ENCODE measurements around the gene SPART. TPM values are rescaled to one million over a fixed set of nuclear protein-coding genes. Genes with fewer than 3 reads are reported as not detected.

SPART gene
- polyA plus RNA-seq, 1 donor from 2014 or later = 52.4 TPM

DNA sequence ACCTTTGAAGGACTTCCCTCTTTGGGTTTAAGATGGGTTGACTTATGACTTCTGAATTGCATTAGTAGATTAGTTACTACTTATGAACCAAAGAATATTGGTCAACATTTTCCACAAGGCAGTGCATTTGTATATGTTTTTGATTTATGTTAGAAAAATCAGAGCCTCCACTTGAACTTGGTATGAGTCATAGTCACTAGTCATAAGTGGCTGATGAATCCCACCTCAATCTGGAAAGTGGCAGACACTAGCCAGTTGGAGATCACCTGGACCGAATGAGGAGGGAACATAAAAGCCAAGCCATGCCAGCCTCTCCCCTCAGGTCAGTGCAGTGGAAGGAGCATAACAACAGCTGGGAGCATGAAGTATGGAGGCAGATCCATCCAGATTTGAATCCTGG, 39.3 kb upstream of the SPART start:
- no peaks in the 10 kb centered on the region for H3K79me2 ChIP-seq (replicated peaks; ENCODE audit: insufficient read depth, low read length)
- no peaks in the 10 kb centered on the region for H3K27me3 ChIP-seq (ENCODE audit: insufficient read depth, low read depth, low read length)
- no peaks in the 10 kb centered on the region for H3K36me3 ChIP-seq (ENCODE audit: insufficient read depth, low read length)
- H4K20me1 ChIP-seq (ENCODE audit: insufficient read depth) = no peaks in the 10 kb centered on the region
- no peak overlapping the region for H3K27ac ChIP-seq (ENCODE audit: low read length)
- H3K4me3 ChIP-seq (ENCODE audit: low read length) = no peak overlapping the region
- H3K9me2 ChIP-seq (ENCODE audit: insufficient read depth, low read length) = no peaks in the 10 kb centered on the region
- H2AFZ ChIP-seq (ENCODE audit: low read depth, low read length) = no peak overlapping the region
- H3K9me3 ChIP-seq (ENCODE audit: low read length) = no peaks in the 10 kb centered on the region
- H3K9ac ChIP-seq (ENCODE audit: low read length) = no peak overlapping the region
- H3F3A ChIP-seq (ENCODE audit: insufficient read depth, low read length, poor library complexity, severe bottlenecking) = no peaks in the 10 kb centered on the region
- no peak overlapping the region for H3K4me2 ChIP-seq (ENCODE audit: low read length)
- TF ChIP-seq, protein P1, sequence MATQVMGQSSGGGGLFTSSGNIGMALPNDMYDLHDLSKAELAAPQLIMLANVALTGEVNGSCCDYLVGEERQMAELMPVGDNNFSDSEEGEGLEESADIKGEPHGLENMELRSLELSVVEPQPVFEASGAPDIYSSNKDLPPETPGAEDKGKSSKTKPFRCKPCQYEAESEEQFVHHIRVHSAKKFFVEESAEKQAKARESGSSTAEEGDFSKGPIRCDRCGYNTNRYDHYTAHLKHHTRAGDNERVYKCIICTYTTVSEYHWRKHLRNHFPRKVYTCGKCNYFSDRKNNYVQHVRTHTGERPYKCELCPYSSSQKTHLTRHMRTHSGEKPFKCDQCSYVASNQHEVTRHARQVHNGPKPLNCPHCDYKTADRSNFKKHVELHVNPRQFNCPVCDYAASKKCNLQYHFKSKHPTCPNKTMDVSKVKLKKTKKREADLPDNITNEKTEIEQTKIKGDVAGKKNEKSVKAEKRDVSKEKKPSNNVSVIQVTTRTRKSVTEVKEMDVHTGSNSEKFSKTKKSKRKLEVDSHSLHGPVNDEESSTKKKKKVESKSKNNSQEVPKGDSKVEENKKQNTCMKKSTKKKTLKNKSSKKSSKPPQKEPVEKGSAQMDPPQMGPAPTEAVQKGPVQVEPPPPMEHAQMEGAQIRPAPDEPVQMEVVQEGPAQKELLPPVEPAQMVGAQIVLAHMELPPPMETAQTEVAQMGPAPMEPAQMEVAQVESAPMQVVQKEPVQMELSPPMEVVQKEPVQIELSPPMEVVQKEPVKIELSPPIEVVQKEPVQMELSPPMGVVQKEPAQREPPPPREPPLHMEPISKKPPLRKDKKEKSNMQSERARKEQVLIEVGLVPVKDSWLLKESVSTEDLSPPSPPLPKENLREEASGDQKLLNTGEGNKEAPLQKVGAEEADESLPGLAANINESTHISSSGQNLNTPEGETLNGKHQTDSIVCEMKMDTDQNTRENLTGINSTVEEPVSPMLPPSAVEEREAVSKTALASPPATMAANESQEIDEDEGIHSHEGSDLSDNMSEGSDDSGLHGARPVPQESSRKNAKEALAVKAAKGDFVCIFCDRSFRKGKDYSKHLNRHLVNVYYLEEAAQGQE (IDR thresholded peaks at IDR 0.05; ENCODE audit: borderline replicate concordance) = no peak
- TF ChIP-seq RAD21 (conservative IDR thresholded peaks at IDR 0.05) = no peak
- TF ChIP-seq POLR2AphosphoS5 (IDR thresholded peaks at IDR 0.05) = no peak
- TF ChIP-seq, protein P2, sequence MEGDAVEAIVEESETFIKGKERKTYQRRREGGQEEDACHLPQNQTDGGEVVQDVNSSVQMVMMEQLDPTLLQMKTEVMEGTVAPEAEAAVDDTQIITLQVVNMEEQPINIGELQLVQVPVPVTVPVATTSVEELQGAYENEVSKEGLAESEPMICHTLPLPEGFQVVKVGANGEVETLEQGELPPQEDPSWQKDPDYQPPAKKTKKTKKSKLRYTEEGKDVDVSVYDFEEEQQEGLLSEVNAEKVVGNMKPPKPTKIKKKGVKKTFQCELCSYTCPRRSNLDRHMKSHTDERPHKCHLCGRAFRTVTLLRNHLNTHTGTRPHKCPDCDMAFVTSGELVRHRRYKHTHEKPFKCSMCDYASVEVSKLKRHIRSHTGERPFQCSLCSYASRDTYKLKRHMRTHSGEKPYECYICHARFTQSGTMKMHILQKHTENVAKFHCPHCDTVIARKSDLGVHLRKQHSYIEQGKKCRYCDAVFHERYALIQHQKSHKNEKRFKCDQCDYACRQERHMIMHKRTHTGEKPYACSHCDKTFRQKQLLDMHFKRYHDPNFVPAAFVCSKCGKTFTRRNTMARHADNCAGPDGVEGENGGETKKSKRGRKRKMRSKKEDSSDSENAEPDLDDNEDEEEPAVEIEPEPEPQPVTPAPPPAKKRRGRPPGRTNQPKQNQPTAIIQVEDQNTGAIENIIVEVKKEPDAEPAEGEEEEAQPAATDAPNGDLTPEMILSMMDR (IDR thresholded peaks at IDR 0.05; ENCODE audit: poor library complexity, severe bottlenecking) = no peak
- TF ChIP-seq SMC3 (conservative IDR thresholded peaks at IDR 0.05; ENCODE audit: poor library complexity) = no peak
- no peak for TF ChIP-seq EP300 (conservative IDR thresholded peaks at IDR 0.05; ENCODE audit: poor library complexity, severe bottlenecking)
- TF ChIP-seq MXI1 (conservative IDR thresholded peaks at IDR 0.05; ENCODE audit: poor library complexity, severe bottlenecking) = no peak
- no peak for TF ChIP-seq EZH2 (IDR thresholded peaks at IDR 0.05; ENCODE audit: borderline replicate concordance, insufficient read depth, low read length, poor library complexity, severe bottlenecking)
- no peak for TF ChIP-seq TAF1 (IDR thresholded peaks at IDR 0.05; ENCODE audit: low read depth)

DNA sequence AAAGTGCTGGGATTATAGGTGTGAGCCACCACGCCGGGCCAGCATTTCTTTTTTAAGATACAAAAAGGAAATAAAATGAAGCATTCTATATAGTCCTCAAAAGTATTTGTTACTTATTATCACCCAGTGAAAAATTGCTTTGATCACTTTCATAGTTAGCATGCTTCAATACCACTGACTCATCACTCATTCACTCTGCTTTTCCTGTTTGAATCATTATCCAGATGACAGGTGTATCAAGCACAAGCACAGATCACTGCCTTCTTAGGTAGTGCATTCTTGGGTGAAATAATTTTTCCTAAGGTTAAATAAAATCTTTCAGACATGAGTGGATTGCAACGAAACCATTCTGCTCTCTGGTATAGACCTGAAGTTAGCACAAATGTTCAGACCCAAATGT, 35.8 kb upstream of the SPART start:
- TF ChIP-seq SMC3 (conservative IDR thresholded peaks at IDR 0.05; ENCODE audit: poor library complexity) (no peak), EP300 (conservative IDR thresholded peaks at IDR 0.05; ENCODE audit: poor library complexity, severe bottlenecking) (peak; percentile 25)
- no peaks in the 10 kb centered on the region for H3K9me2 ChIP-seq (ENCODE audit: insufficient read depth, low read length)
- no peak overlapping the region for H2AFZ ChIP-seq (ENCODE audit: low read depth, low read length)
- H3K9ac ChIP-seq (ENCODE audit: low read length) = no peak overlapping the region
- no peak overlapping the region for H3K4me2 ChIP-seq (ENCODE audit: low read length)
- H3K27ac ChIP-seq (ENCODE audit: low read length) = no peak overlapping the region
- H3K9me3 ChIP-seq (ENCODE audit: low read length) = no peaks in the 10 kb centered on the region
- no peaks in the 10 kb centered on the region for H3K36me3 ChIP-seq (ENCODE audit: insufficient read depth, low read length)
- H4K20me1 ChIP-seq (ENCODE audit: insufficient read depth) = no peaks in the 10 kb centered on the region
- no peaks in the 10 kb centered on the region for H3F3A ChIP-seq (ENCODE audit: insufficient read depth, low read length, poor library complexity, severe bottlenecking)
- H3K79me2 ChIP-seq (replicated peaks; ENCODE audit: insufficient read depth, low read length) = no peaks in the 10 kb centered on the region
- H3K27me3 ChIP-seq (ENCODE audit: insufficient read depth, low read depth, low read length) = no peaks in the 10 kb centered on the region
- H3K4me3 ChIP-seq (ENCODE audit: low read length) = no peak overlapping the region

All from neural cell (in vitro differentiated cells).